Esophagus squamous epithelium (tissue), 4 donors: ENCODE results near the gene GULP1.

Experiments
- CTCF ChIP-seq, 6 experiments: fragments of 450-650 bp in 4 of 6; fragments of 200-600 bp in 2 of 6; sonication (generic) in 2 of 6; IDR thresholded peaks; one replicate each; pipeline ENCODE4 v1.5.1; 2016 to 2019; ENCODE audit warnings: antibody characterized with exemption in 6 of 6, mild to moderate bottlenecking in 4 of 6, moderate library complexity in 4 of 6
- POLR2A ChIP-seq, 4 donors: fragments of 450-650 bp; IDR thresholded peaks; one replicate each; pipeline ENCODE4 v1.6.1; 2017; ENCODE audit warnings: antibody characterized with exemption in 4 of 4, mild to moderate bottlenecking in 4 of 4, moderate library complexity in 3 of 4

DNA sequence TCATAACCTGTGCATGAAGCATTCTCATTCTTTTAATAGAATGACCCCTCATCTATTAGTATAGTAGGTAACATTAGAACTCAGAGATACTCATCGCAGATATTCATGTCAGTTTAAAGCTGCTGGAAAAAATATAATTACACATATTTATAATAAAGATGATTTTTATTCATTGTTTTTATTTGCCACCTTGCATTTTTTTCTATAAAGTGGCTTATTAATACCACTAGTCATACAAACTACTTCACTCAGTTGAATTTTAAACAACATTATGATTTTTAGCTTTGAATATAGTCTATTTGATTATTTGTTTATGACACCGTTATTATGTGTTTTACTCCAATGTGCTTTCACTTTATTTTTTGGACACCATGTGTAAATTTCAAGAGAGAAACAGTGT is 23.9 kb upstream of the GULP1 start:
- TF ChIP-seq CTCF (IDR thresholded peaks at IDR 0.05) (no peak), POLR2A (IDR thresholded peaks at IDR 0.05) (no peak)
